ENCODE measurements around the gene PTPN6.

Gene PTPN6

DNA sequence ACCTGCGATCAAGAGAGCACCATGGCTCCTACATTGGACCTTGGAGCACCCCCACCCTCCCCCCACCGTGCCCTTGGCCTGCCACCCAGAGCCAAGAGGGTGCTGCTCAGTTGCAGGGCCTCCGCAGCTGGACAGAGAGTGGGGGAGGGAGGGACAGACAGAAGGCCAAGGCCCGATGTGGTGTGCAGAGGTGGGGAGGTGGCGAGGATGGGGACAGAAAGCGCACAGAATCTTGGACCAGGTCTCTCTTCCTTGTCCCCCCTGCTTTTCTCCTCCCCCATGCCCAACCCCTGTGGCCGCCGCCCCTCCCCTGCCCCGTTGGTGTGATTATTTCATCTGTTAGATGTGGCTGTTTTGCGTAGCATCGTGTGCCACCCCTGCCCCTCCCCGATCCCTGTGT, 9.4 kb upstream of the PTPN6 start:
- no peak for TF ChIP-seq POLR2A (IDR thresholded peaks at IDR 0.05; ENCODE audit: low read depth, low read length)
- FAIRE-seq (no peak), DNase-seq (ENCODE audit: insufficient read length, low spot score) (no peak)

DNA sequence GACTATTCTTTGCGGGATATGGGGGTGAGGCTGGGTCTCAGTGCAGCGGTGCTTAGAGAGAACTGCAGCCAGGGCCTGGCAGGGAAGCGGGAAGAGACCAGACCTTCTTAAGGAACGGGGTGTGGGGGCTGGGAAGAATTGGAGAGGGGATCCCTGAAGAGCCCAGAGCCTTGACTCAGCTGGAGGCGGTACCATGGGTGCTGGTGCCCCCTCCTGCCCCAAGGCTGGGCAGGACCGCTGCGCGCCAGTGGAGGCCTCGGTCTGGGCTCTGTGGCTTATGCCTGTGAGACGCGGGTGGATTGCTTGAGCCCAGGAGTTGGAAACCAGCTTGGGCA, 8.9 kb upstream of the PTPN6 start:
- no peak for TF ChIP-seq POLR2A (IDR thresholded peaks at IDR 0.05; ENCODE audit: low read depth, low read length)
- FAIRE-seq = no peak
- no peak for DNase-seq (ENCODE audit: insufficient read length, low spot score)

DNA sequence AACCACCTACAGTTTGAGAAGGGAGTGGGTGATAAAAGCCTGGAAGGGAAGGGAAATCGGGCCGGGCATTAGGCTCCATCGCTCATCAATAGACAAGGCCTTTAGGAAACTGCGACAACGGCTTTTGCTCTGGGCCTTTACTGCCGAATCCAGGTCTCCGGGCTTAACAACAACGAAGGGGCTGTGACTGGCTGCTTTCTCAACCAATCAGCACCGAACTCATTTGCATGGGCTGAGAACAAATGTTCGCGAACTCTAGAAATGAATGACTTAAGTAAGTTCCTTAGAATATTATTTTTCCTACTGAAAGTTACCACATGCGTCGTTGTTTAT, 7.8 kb upstream of the PTPN6 start:
- peak; percentile 88 for DNase-seq (ENCODE audit: insufficient read length, low spot score)
- no peak for TF ChIP-seq POLR2A (IDR thresholded peaks at IDR 0.05; ENCODE audit: low read depth, low read length)
- FAIRE-seq = no peak

DNA sequence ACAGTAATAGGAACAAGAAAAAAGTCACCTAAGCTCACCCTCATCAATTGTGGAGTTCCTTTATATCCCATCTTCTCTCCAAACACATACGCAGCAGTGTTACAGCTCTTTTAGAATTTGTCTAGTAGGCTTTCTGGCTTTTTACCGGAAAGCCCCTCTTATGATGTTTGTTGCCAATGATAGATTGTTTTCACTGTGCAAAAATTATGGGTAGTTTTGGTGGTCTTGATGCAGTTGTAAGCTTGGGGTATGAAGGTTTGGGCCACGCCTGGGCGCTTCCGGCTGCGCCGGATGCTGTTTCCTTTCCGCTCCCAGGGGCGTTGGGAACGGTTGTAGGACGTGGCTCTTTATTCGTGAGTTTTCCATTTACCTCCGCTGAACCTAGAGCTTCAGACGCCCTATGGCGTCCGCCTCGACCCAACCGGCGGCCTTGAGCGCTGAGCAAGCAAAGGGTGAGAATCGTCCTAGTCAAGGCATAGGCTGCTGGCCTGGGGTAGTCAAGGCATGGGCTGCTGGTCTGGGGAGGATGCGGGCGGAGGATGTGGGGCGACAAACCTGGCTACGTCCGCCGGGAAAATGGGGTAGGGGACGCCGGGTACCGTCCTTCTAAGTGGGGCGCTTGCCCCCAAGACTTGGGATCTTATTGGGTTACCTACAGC, 7.3 kb upstream of the PTPN6 start, which contains the start of the genes C12orf57 and RNU7-1:
Gene C12orf57 (plus strand): TSS at position 301 of the 659 bp plus-strand sequence. CDS start 100 bp downstream, at position 401.
Gene RNU7-1 (plus strand): TSS at position 95 of the 659 bp plus-strand sequence.
- TF ChIP-seq POLR2A (IDR thresholded peaks at IDR 0.05; ENCODE audit: low read depth, low read length) = peak; percentile 85

DNA sequence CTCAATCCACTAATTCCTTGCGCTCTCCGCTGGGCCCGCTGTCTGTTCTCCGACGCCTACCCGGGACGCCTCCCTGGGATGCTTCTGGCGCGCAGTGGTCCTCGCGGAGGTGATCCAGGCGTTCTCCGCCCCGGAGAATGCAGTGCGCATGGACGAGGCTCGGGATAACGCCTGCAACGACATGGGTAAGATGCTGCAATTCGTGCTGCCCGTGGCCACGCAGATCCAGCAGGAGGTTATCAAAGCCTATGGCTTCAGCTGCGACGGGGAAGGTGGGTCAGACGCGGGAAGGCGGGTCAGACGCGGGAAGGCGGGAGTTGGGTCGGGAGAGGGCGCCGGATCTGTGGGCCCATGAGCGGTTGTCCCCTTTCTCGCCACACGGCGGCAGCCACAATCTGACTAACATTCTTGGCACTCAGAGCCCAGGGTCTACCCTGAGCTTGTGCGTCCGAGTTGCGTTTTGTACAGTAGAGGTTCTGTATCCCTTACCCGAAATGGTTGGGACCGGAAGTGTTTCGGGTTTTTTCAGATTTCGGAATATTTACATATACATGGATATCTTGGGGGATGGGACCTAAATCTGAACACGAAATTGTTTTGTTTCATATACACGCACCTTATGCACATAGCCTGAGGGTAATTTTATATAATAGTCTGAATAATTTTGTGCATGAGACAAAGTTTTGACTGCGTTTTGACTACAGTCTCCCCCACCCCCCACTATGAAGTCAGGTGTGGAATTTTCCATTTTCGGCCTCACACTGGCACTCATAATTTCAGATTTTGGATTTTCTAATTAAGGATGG, 6.6 kb upstream of the PTPN6 start:
- FAIRE-seq (no peak), DNase-seq (ENCODE audit: insufficient read length, low spot score) (peak; percentile 93)
- TF ChIP-seq POLR2A (IDR thresholded peaks at IDR 0.05; ENCODE audit: low read depth, low read length) = peak; percentile 55

More for the DNA sequence above, 7.3 kb upstream of the PTPN6 start, which contains the start of the genes C12orf57 and RNU7-1:
- FAIRE-seq (no peak), DNase-seq (ENCODE audit: insufficient read length, low spot score) (peak; percentile 74)

DNA sequence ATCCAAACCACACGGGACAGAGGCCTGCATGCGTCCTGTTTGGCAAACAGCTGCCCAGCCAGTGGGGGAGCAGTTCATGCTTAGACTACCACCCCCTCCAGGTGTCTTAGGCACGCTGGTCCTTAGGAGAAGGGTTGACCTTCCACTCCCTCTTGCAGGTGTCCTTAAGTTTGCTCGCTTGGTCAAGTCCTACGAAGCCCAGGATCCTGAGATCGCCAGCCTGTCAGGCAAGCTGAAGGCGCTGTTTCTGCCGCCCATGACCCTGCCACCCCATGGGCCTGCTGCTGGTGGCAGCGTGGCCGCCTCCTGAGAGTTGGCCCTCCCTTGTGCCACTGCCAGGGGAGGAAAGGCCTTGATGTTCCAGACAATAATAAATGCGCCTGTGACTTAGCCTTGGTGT, 5.5 kb upstream of the PTPN6 start:
- FAIRE-seq = no peak
- no peak for TF ChIP-seq POLR2A (IDR thresholded peaks at IDR 0.05; ENCODE audit: low read depth, low read length)
- DNase-seq (ENCODE audit: insufficient read length, low spot score) = no peak

DNA sequence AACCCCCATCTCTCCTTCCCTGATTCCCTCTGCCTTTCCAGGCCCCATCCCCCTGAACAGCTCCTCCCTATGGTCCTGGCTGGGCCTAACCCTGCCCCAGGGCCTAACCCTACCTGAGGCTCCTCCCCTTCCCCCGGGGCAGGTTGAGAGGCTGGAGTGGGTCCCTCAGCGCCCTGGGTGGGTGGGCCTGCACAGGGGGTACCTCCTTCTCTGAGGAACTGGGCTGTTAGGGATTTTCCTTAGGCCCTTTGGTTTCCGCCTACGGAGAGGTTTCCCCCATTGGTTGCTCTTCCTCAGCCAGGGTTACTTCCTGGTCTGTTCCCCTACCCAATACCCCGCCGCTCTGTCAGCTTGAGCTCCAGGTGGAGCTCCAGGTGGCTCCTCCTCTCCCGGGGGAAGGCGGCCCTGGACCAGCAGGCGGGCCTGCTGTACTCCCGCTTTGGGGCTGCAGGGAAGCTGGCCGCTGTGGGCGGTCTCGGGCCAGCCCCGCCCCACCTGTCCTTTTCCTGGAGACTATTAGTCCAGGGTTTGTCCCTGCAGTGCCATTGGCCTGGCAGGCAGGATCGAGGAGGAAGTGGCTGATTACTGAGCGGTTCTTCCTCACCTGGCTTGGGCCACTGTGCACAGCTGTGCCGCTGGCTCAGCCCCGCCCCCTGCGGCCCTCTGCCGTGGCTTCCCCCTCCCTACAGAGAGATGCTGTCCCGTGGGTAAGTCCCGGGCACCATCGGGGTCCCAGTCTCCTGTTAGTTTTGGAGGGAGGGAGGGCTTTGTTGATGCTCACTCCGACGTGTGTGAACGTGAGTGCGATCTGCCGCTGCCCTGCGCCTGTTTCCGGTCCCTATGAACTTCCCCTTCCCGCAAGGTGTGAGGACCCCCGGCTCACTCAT, 4.9 kb upstream of the PTPN6 start:
- DNase-seq (ENCODE audit: insufficient read length, low spot score) = no peak
- no peak for TF ChIP-seq POLR2A (IDR thresholded peaks at IDR 0.05; ENCODE audit: low read depth, low read length)
- FAIRE-seq = no peak

DNA sequence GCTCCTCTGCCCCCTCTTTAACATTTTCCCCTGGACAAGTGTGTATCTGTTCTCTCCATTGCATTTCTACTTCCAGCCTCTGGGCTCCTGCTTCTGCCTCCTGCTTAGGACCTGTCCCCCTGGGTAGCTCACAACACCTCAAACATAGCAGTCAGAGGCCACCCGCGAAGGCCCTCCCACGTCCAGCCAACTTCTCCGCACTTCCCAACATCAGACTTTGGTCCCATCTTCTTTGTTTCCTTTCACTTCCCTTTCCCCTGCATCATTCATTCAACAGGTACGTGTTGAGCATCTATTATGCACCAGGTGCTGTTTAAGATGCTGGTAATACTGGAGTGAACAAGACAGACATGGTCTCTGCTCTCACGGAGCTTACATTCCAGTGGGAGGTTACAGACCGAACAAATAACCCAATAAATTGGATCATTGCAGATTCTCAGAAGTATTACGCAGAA, 4.2 kb upstream of the PTPN6 start:
- DNase-seq (ENCODE audit: insufficient read length, low spot score) (no peak), FAIRE-seq (no peak)
- no peak for TF ChIP-seq POLR2A (IDR thresholded peaks at IDR 0.05; ENCODE audit: low read depth, low read length)

DNA sequence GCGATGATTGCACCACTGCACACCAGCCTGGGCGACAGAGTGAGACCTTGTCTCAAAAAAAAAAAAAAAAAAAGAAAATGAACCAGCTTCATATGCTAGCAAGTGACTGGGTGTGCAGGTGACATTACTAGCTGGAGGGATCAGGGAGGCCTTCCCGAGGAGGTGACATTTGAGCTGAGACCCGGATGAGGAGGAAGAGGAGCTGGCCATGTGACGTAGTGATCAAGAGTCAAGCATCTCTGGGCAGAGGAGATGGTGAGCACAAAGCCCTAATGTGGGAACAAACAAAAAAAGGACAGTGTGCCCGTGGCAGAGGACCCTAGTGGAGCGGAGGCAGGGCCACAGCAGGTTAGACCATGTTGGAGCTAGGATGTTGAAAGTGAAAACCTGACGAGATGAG, 3.5 kb upstream of the PTPN6 start:
- TF ChIP-seq POLR2A (IDR thresholded peaks at IDR 0.05; ENCODE audit: low read depth, low read length) = no peak
- no peak for FAIRE-seq
- no peak for DNase-seq (ENCODE audit: insufficient read length, low spot score)

DNA sequence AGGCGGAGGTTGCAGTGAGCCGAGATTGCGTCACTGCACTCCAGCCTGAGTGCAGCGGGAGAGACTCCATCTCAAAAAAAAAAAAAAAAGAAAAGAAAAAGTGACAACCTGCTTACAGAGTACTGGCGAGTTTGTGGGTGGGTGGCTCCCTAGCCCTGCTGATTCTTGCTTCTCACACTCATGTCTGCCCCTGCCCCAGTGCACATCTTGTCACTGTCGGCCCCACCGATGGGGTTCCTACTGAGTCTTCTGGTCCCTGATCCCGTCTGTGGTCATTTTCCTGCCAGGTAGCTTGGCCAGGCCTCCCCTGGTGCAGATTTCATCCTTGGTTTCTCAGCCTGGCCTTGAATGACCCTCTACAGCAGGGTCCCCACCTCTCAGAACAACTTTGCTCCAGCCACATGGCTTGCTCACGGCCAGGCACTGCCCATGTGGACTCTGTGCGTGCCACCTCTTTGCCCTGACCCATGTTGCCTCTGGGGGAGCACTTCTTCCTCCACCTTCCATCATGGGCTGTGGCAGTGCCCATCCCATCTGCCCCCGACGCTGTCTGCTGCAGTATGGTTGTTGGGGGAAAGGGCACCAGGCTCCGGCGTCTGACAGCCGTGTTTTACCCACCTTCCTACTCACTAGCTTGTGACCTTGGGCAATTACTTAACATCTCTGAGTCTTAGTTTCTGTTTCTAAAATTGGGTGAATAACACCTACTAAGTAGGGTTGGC, 2.1 kb upstream of the PTPN6 start:
- TF ChIP-seq POLR2A (IDR thresholded peaks at IDR 0.05; ENCODE audit: low read depth, low read length) = no peak
- no peak for DNase-seq (ENCODE audit: insufficient read length, low spot score)
- FAIRE-seq = no peak

DNA sequence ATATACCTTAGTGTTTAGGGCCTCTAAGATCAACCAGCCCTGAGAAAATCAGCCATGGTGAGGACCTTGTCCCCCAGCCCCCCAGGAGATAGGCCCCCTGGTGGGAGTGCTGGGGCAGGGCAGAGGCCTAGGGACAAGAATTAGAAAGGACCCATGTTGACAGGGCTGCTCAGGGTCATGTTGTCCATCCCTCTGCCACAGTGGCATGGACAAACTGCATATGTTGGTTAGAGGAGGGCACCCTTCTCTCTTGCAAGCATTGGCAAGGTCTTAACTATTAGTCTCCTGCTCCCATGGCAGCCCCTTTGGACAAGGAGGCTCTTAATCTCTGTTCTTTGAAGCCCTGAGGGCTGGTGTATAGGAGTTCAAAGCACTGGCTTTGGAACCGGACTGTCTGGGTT, 755 bp upstream of the PTPN6 start:
- FAIRE-seq = no peak

DNA sequence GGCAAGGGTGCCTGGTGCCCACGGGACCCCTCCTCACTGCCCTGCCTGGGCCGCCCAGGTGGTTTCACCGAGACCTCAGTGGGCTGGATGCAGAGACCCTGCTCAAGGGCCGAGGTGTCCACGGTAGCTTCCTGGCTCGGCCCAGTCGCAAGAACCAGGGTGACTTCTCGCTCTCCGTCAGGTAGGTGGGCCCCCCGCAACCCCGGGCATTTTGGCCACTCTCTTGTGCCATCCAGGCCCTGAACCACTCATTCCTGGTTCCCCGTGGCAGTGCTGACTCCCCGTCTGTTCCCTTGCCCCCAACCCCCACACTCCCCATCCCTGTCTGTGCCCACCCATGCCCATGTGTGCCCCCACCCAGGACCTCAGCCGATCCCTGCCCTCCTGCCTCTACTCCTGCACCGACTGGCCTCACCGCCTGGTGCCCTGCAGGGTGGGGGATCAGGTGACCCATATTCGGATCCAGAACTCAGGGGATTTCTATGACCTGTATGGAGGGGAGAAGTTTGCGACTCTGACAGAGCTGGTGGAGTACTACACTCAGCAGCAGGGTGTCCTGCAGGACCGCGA, 480 bp downstream of the PTPN6 start:
- no peak for FAIRE-seq
- no peak for DNase-seq (ENCODE audit: insufficient read length, low spot score)
- TF ChIP-seq POLR2A (IDR thresholded peaks at IDR 0.05; ENCODE audit: low read depth, low read length) = no peak

More for the DNA sequence above, 755 bp upstream of the PTPN6 start:
- TF ChIP-seq POLR2A (IDR thresholded peaks at IDR 0.05; ENCODE audit: low read depth, low read length) = no peak
- DNase-seq (ENCODE audit: insufficient read length, low spot score) = no peak
